ENCODE measurements around the gene SYT13. TPM values are rescaled to one million over a fixed set of nuclear protein-coding genes. Genes with fewer than 3 reads are reported as not detected.

SYT13 gene
- total RNA-seq, 1 experiment from 2014 or later, result 1.4 TPM

GRCh38 chr11:45323601-45324249 is 37.6 kb upstream of the SYT13 start:
- no peaks in the 10 kb centered on the region for H3K36me3 ChIP-seq (ENCODE audit: control insufficient read depth in 1 of 2, insufficient read depth in 2 of 2, low read length in 2 of 2)
- H3K4me3 ChIP-seq (replicated peaks in 1 of 2; ENCODE audit: low read depth in 1 of 2, low read length in 2 of 2), result no peak overlapping the region
- no peak overlapping the region for H2AFZ ChIP-seq (ENCODE audit: low read depth, low read length, poor library complexity, severe bottlenecking)
- intact Hi-C loops (cut with micrococcal nuclease), result no loop called here
- ChIA-PET POLR2A (no interaction called here), CTCF (no interaction called here), RAD21 (ENCODE audit: low non-redundant PET in 1 of 2, low total read pairs in 2 of 2, uncharacterized antibody in 2 of 2, unreplicated experiment in 2 of 2) (no interaction called here)
- peaks cover 0 to 4% of the 10 kb centered on the region in 2 experiments; a peak in 1 of 4 replicates for H3K4me1 ChIP-seq (ENCODE audit: control insufficient read depth in 1 of 2, insufficient read depth in 2 of 2, low read length in 2 of 2)
- ATAC-seq (no peak), DNase-seq (ENCODE audit: low read depth, low spot score) (no peak)
- BruUV-seq (replicated peaks), result no TSS peak
- H3K27ac ChIP-seq (ENCODE audit: low read depth, low read length), result no peak overlapping the region
- TF ChIP-seq ELF1 (IDR thresholded peaks at IDR 0.05; ENCODE audit: borderline replicate concordance, low read depth), result no peak
- no peak for TF ChIP-seq POLR2AphosphoS5 (IDR thresholded peaks at IDR 0.05; ENCODE audit: low read depth, low read length)
- H3K9me3 ChIP-seq (ENCODE audit: control insufficient read depth in 1 of 2, insufficient read depth in 1 of 2, low read depth in 1 of 2, low read length in 2 of 2), result no peaks in the 10 kb centered on the region
- H3K79me2 ChIP-seq (ENCODE audit: insufficient read depth, low read length), result no peaks in the 10 kb centered on the region
- H3K4me2 ChIP-seq (ENCODE audit: low read length), result no peak overlapping the region
- H3K9me2 ChIP-seq (ENCODE audit: insufficient read depth), result 0 out of 2 replicates have a peak, but pooled peaks cover 2% of the 10 kb centered on the region
- H3K27me3 ChIP-seq (ENCODE audit: insufficient read depth, low read length), result no peaks in the 10 kb centered on the region
- no peak overlapping the region for H3K9ac ChIP-seq (ENCODE audit: low read length)
- no peaks in the 10 kb centered on the region for H4K20me1 ChIP-seq (ENCODE audit: insufficient read depth)

- Histone ChIP-seq H3K36me3 (ENCODE audit: control insufficient read depth in 1 of 2, insufficient read depth in 2 of 2, low read length in 2 of 2) (no peaks in the 10 kb centered on the region), H3K9me2 (ENCODE audit: insufficient read depth) (0 out of 2 replicates have a peak, but pooled peaks cover 2% of the 10 kb centered on the region), H2AFZ (ENCODE audit: low read depth, low read length, poor library complexity, severe bottlenecking) (no peak overlapping the region), H3K9me3 (ENCODE audit: control insufficient read depth in 1 of 2, insufficient read depth in 1 of 2, low read depth in 1 of 2, low read length in 2 of 2) (no peaks in the 10 kb centered on the region), H3K27me3 (ENCODE audit: insufficient read depth, low read length) (no peaks in the 10 kb centered on the region), H3K27ac (ENCODE audit: low read depth, low read length) (no peak overlapping the region), H3K9ac (ENCODE audit: low read length) (no peak overlapping the region), H3K4me1 (ENCODE audit: control insufficient read depth in 1 of 2, insufficient read depth in 2 of 2, low read length in 2 of 2) (peaks cover 0 to 4% of the 10 kb centered on the region in 2 experiments; a peak in 1 of 4 replicates), H3K4me2 (ENCODE audit: low read length) (no peak overlapping the region), H4K20me1 (ENCODE audit: insufficient read depth) (no peaks in the 10 kb centered on the region), H3K4me3 (replicated peaks in 1 of 2; ENCODE audit: low read depth in 1 of 2, low read length in 2 of 2) (no peak overlapping the region), H3K79me2 (ENCODE audit: insufficient read depth, low read length) (no peaks in the 10 kb centered on the region)
- intact Hi-C loops (cut with micrococcal nuclease), result no loop called here
- no peak for ATAC-seq
- ChIA-PET RAD21 (ENCODE audit: low non-redundant PET in 1 of 2, low total read pairs in 2 of 2, uncharacterized antibody in 2 of 2, unreplicated experiment in 2 of 2) (no interaction called here), CTCF (no interaction called here), POLR2A (no interaction called here)
- no peak for DNase-seq (ENCODE audit: low read depth, low spot score)
- BruUV-seq (replicated peaks), result no TSS peak
- TF ChIP-seq EZH2 (IDR thresholded peaks at IDR 0.05), result no peak
- TF ChIP-seq TCF7L2 (IDR thresholded peaks at IDR 0.05; ENCODE audit: borderline replicate concordance, extremely low read depth, insufficient read depth, insufficient read length), result no peak
- TF ChIP-seq SRF (IDR thresholded peaks at IDR 0.05; ENCODE audit: low read depth), result no peak
- no peak for TF ChIP-seq SIN3A (IDR thresholded peaks at IDR 0.05; ENCODE audit: low read depth)
- TF ChIP-seq ELF1 (IDR thresholded peaks at IDR 0.05; ENCODE audit: borderline replicate concordance, low read depth), result no peak
- no peak for TF ChIP-seq ATF3 (IDR thresholded peaks at IDR 0.05)
- no peak for TF ChIP-seq SP1 (IDR thresholded peaks at IDR 0.05; ENCODE audit: low read depth)
- no peak for TF ChIP-seq CEBPB (IDR thresholded peaks at IDR 0.05; ENCODE audit: low read depth)
- no peak for TF ChIP-seq ZFX (IDR thresholded peaks at IDR 0.05)
- TF ChIP-seq EGR1 (IDR thresholded peaks at IDR 0.05; ENCODE audit: low read depth), result no peak
- TF ChIP-seq EZH2phosphoT487 (IDR thresholded peaks at IDR 0.05; ENCODE audit: borderline replicate concordance), result no peak
- TF ChIP-seq REST (IDR thresholded peaks at IDR 0.05; ENCODE audit: low read depth), result no peak
- TF ChIP-seq POLR2A (IDR thresholded peaks at IDR 0.05; ENCODE audit: borderline replicate concordance, extremely low read depth, insufficient read depth, insufficient read length), result no peak
- no peak for TF ChIP-seq POLR2AphosphoS5 (IDR thresholded peaks at IDR 0.05; ENCODE audit: low read depth, low read length)
These were observed 36.9 kb upstream of the SYT13 start for GRCh38 chr11:45322891-45323600.
